Endodermal cell (in vitro differentiated cells): ENCODE measurements around the gene SOX6. TPM values are rescaled to one million over a fixed set of nuclear protein-coding genes. Genes with fewer than 3 reads are reported as not detected.

ENCODE experiments used
- DNase-seq: peaks from one replicate; pipeline ENCODE4 v3.0.0-alpha.2; 2017
- H3K27ac ChIP-seq: 2 replicates; pipeline ENCODE4 v1.5.1; 2013; ENCODE audit warnings: mild to moderate bottlenecking, low read depth, low read length, moderate library complexity
- H3K27me3 ChIP-seq: 2 replicates; pipeline ENCODE4 v1.6.1; 2013; ENCODE audit warnings: mild to moderate bottlenecking, low read length, moderate library complexity; ENCODE audit not compliant: insufficient read depth, control insufficient read depth, poor library complexity, severe bottlenecking
- H3K36me3 ChIP-seq: 2 replicates; pipeline ENCODE4 v1.7.0; 2013; ENCODE audit warnings: mild to moderate bottlenecking, low read length, moderate library complexity; ENCODE audit not compliant: control insufficient read depth, insufficient read depth
- H3K4me1 ChIP-seq: one replicate; pipeline ENCODE4 v1.7.0; 2013; ENCODE audit warnings: low read length; ENCODE audit not compliant: control insufficient read depth, insufficient read depth
- H3K4me3 ChIP-seq: 2 replicates; pipeline ENCODE4 v1.5.1; 2013; ENCODE audit warnings: mild to moderate bottlenecking, low read length, moderate library complexity
- H3K9ac ChIP-seq: 2 replicates; pipeline ENCODE4 v1.6.1; 2013; ENCODE audit warnings: mild to moderate bottlenecking, low read length, moderate library complexity; ENCODE audit not compliant: poor library complexity, severe bottlenecking; ENCODE audit errors: extremely low read depth
- H3K9me3 ChIP-seq: 2 replicates; pipeline ENCODE4 v1.6.1; 2013; ENCODE audit warnings: mild to moderate bottlenecking, low read length, moderate library complexity; ENCODE audit not compliant: control insufficient read depth
- H3K27ac Mint-ChIP-seq: 2 replicates; pipeline ENCODE4 v1.8.0; 2020; ENCODE audit warnings: mixed read lengths
- H3K27me3 Mint-ChIP-seq: 2 replicates; pipeline ENCODE4 v1.8.0; 2021; ENCODE audit warnings: mild to moderate bottlenecking, mixed read lengths; ENCODE audit not compliant: insufficient read depth
- H3K36me3 Mint-ChIP-seq: 2 replicates; pipeline ENCODE4 v1.8.0; 2020; ENCODE audit warnings: low read depth, mixed read lengths
- H3K4me1 Mint-ChIP-seq: 2 replicates; pipeline ENCODE4 v1.8.0; 2020; ENCODE audit warnings: mixed read lengths
- H3K4me3 Mint-ChIP-seq: 2 replicates; pipeline ENCODE4 v1.8.0; 2020; ENCODE audit warnings: mild to moderate bottlenecking, moderate library complexity, mixed read lengths
- H3K9me3 Mint-ChIP-seq: 2 replicates; pipeline ENCODE4 v1.8.0; 2020; ENCODE audit warnings: mild to moderate bottlenecking, mixed read lengths
- WGBS, 2 experiments: methylation state at CpG; one replicate each; pipeline versions ENCODE4 v1.1.5 to v1.1.7; 2013; ENCODE audit warnings: missing lambda C conversion rate in 2 of 2, mixed read lengths in 1 of 2; ENCODE audit not compliant: insufficient coverage in 1 of 2, insufficient read length in 1 of 2; 5-methylcytosine and 5-hydroxymethylcytosine counted together
- total RNA-seq, 2 donors: library from RNA; stranded (reverse); fragmentation: NEBNext Ultra II Directional in 1 of 2; extraction: Animal tissue kit (Norgen Biotek cat#: 25700) in 1 of 2; gene quantifications; 2 replicates in 1 of 2; 3 replicates in 1 of 2; pipeline ENCODE4 v1.2.1, GENCODE V29; 2021
- TF ChIP-seq, protein P1 (sequence below): fragments of 200-600 bp; sonication (generic); conservative IDR thresholded peaks from 2 replicates; pipeline ENCODE4 v1.5.0; 2021; ENCODE audit warnings: antibody characterized with exemption, mild to moderate bottlenecking

Gene SOX6
- total RNA-seq, 2 donors from 2014 or later, result 0.13 to 0.20 TPM

DNA sequence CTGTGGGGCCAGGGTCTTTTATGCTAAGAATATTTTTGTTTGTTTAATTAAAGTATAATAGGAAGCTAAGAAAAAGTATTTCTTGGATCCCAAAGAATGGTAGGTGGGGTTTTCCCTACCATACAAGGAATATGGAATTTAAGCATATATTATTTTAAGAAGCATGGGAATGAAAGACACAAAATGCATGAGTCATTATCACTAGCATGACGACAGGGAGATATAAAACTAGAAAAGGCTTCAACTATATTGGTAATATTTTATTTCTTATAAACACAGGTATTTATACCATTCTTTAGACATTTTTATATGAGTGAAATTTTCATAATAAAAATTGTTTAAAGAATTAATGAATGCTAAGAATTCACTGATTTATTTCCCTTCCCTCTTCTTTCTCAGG is 39.3 kb upstream of the SOX6 start:
- no peaks in the 10 kb centered on the region for H3K9me3 Mint-ChIP-seq
- Histone ChIP-seq H3K9me3 (no peaks in the 10 kb centered on the region), H3K36me3 (no peaks in the 10 kb centered on the region), H3K27ac (no peak overlapping the region), H3K4me3 (no peak overlapping the region), H3K27me3 (peaks cover 22% of the 10 kb centered on the region), H3K9ac (no peak overlapping the region), H3K4me1 (no peaks in the 10 kb centered on the region)
- no peak for DNase-seq
- peaks cover 61% of the 10 kb centered on the region for H3K27me3 Mint-ChIP-seq
- no peak overlapping the region for H3K27ac Mint-ChIP-seq
- H3K4me3 Mint-ChIP-seq, result no peak overlapping the region
- WGBS, 2 experiments, result no CpG with 5 or more reads among the region's 1 CpG
- TF ChIP-seq, protein P1, sequence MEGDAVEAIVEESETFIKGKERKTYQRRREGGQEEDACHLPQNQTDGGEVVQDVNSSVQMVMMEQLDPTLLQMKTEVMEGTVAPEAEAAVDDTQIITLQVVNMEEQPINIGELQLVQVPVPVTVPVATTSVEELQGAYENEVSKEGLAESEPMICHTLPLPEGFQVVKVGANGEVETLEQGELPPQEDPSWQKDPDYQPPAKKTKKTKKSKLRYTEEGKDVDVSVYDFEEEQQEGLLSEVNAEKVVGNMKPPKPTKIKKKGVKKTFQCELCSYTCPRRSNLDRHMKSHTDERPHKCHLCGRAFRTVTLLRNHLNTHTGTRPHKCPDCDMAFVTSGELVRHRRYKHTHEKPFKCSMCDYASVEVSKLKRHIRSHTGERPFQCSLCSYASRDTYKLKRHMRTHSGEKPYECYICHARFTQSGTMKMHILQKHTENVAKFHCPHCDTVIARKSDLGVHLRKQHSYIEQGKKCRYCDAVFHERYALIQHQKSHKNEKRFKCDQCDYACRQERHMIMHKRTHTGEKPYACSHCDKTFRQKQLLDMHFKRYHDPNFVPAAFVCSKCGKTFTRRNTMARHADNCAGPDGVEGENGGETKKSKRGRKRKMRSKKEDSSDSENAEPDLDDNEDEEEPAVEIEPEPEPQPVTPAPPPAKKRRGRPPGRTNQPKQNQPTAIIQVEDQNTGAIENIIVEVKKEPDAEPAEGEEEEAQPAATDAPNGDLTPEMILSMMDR, result no peak
- H3K4me1 Mint-ChIP-seq, result peaks cover 3% of the 10 kb centered on the region
- H3K36me3 Mint-ChIP-seq, result no peaks in the 10 kb centered on the region

DNA sequence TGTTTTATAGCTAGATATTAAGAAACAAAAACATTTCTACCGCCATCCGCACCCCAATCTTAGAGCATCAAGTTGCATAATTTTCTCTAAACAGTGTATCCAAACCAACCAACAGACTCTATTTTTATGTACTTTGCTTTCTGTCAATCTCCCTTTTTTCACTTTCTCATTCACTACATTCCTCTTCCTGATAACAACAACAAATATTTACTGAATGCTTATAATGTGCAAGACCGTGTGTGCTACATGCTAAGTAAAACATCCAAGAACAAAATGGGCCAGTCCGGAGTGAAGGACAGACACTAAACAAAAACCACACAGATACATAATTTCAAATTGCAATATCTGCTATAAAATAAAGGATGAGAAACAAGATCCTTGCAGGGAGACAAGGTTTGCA is 38.6 kb upstream of the SOX6 start:
- no peak for DNase-seq
- no peaks in the 10 kb centered on the region for H3K4me1 ChIP-seq
- no peak overlapping the region for H3K4me3 ChIP-seq
- no peaks in the 10 kb centered on the region for H3K36me3 Mint-ChIP-seq
- no peak overlapping the region for H3K4me3 Mint-ChIP-seq
- TF ChIP-seq, protein P1, result no peak
- no peaks in the 10 kb centered on the region for H3K9me3 ChIP-seq
- peaks cover 15% of the 10 kb centered on the region for H3K27me3 ChIP-seq
- WGBS, 2 experiments, result 99 to 100% methylated on average over 2 to 4 of the region's 4 CpGs
- H3K27me3 Mint-ChIP-seq, result peaks cover 59% of the 10 kb centered on the region
- no peak overlapping the region for H3K27ac Mint-ChIP-seq
- no peak overlapping the region for H3K27ac ChIP-seq
- no peaks in the 10 kb centered on the region for H3K9me3 Mint-ChIP-seq
- no peaks in the 10 kb centered on the region for H3K36me3 ChIP-seq
- H3K9ac ChIP-seq, result no peak overlapping the region
- H3K4me1 Mint-ChIP-seq, result peaks cover 3% of the 10 kb centered on the region

DNA sequence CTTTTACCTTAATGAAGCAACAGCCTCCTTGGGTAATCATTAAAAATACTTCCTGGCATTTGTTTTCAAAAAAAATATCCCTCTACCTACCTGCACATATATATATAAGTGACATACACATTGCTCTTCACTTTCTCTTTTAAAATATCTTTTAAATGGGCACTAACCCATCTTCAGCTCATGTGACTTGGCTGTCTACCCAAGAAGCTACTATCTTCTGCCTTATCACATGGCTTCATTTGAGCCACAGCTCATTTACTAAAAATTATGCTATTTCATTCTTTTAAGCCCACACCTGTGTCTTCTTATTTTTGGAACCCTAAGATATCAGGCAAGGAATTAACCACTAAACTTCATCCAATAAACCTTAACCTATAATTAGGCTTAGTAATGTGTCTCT is 37.0 kb upstream of the SOX6 start:
- Histone ChIP-seq H3K27me3 (peaks cover 11% of the 10 kb centered on the region), H3K27ac (no peak overlapping the region), H3K36me3 (no peaks in the 10 kb centered on the region), H3K4me1 (no peaks in the 10 kb centered on the region), H3K9ac (no peak overlapping the region), H3K9me3 (no peaks in the 10 kb centered on the region), H3K4me3 (no peak overlapping the region)
- DNase-seq, result no peak
- TF ChIP-seq, protein P1, result no peak
- no peaks in the 10 kb centered on the region for H3K9me3 Mint-ChIP-seq
- H3K36me3 Mint-ChIP-seq, result no peaks in the 10 kb centered on the region
- peaks cover 48% of the 10 kb centered on the region for H3K27me3 Mint-ChIP-seq
- H3K27ac Mint-ChIP-seq, result no peak overlapping the region
- H3K4me1 Mint-ChIP-seq, result peaks cover 3% of the 10 kb centered on the region
- no peak overlapping the region for H3K4me3 Mint-ChIP-seq
